Adipose tissue (tissue), 3 donors: Measurements from ENCODE around the gene TRIM52. TPM values are rescaled to one million over a fixed set of nuclear protein-coding genes. Genes with fewer than 3 reads are reported as not detected.
"Not testable (repeated sequence)": the region's sequence is repeated elsewhere in the genome, so short reads cannot be mapped to it uniquely, and the experiment has no call there.

Experiments
- H3K27ac ChIP-seq: one replicate; pipeline ENCODE4 v1.5.1; 2013; ENCODE audit warnings: low read depth, low read length
- WGBS, 3 donors: extraction: QIAGEN DNeasy Blood & Tissue Kit; methylation state at CpG; one replicate each; pipeline ENCODE4 v1.1.7; 2013; 5-methylcytosine and 5-hydroxymethylcytosine counted together
- polyA plus RNA-seq, 3 donors: library from polyadenylated mRNA; stranded (reverse); fragments of 200-250 nt; gene quantifications; one replicate each; pipeline ENCODE4 v1.2.3, GENCODE V29; 2013
- donor health status: healthy with polysubstance abuse.
- donor health status: Bipolar disorder and iron deficiency.
- donor health status: healthy.

TRIM52 gene
- polyA plus RNA-seq, 3 donors, result 6.7 to 8.3 (median 7.3) TPM

- H3K27ac ChIP-seq, result no peak overlapping the region
- 49 to 69% (median 61%) methylated on average over 27 of the region's 27 CpGs for WGBS, 3 donors
These were observed 39.7 kb downstream of the TRIM52 start for GRCh38 chr5:181221105-181221791.

- no peak overlapping the region for H3K27ac ChIP-seq
- WGBS, 3 donors, result 88 to 95% (median 91%) methylated on average over 10 of the region's 10 CpGs
These were observed 40.8 kb downstream of the TRIM52 start for GRCh38 chr5:181220178-181220515.

- H3K27ac ChIP-seq, result no peak overlapping the region
- WGBS, 3 donors, result 64 to 80% (median 74%) methylated on average over 49 of the region's 49 CpGs
These were observed 41.4 kb downstream of the TRIM52 start for GRCh38 chr5:181219262-181220177.

GRCh38 chr5:181218795-181219124 is 42.2 kb downstream of the TRIM52 start:
- no peak overlapping the region for H3K27ac ChIP-seq
- WGBS, 3 donors, result 27 to 34% (median 29%) methylated on average over 10 of the region's 10 CpGs

GRCh38 chr5:181217803-181218062 is 43.2 kb downstream of the TRIM52 start:
- 2 to 4% (median 3%) methylated on average over 13 of the region's 13 CpGs for WGBS, 3 donors

GRCh38 chr5:181217111-181217802 is 43.7 kb downstream of the TRIM52 start:
- 0 to 1% (median 1%) methylated on average over 45 to 46 of the region's 46 CpGs for WGBS, 3 donors
- no peak overlapping the region for H3K27ac ChIP-seq

More at GRCh38 chr5:181217803-181218062, 43.2 kb downstream of the TRIM52 start:
- H3K27ac ChIP-seq, result no peak overlapping the region

GRCh38 chr5:181215997-181216989 is 44.6 kb downstream of the TRIM52 start:
- H3K27ac ChIP-seq, result no peak overlapping the region
- 16 to 35% (median 34%) methylated on average over 44 of the region's 44 CpGs for WGBS, 3 donors

GRCh38 chr5:181214249-181214648 is 46.7 kb downstream of the TRIM52 start:
- WGBS, 3 donors, result 79 to 93% (median 92%) methylated on average over 7 to 10 of the region's 10 CpGs
- not testable (repeated sequence) for H3K27ac ChIP-seq

GRCh38 chr5:181212934-181213333 is 48.0 kb downstream of the TRIM52 start:
- no peak overlapping the region for H3K27ac ChIP-seq
- WGBS, 3 donors, result 36 to 79% (median 53%) methylated on average over 2 of the region's 2 CpGs

GRCh38 chr5:181212080-181212479 is 48.9 kb downstream of the TRIM52 start:
- WGBS, 3 donors, result 93 to 96% (median 95%) methylated on average over 6 of the region's 6 CpGs
- H3K27ac ChIP-seq, result no peak overlapping the region

- 58 to 59% (median 59%) methylated on average over 7 of the region's 7 CpGs for WGBS, 3 donors
- H3K27ac ChIP-seq, result no peak overlapping the region
These were observed 49.7 kb downstream of the TRIM52 start for GRCh38 chr5:181211208-181211607.

GRCh38 chr5:181210698-181211097 is 50.2 kb downstream of the TRIM52 start:
- H3K27ac ChIP-seq, result not testable (repeated sequence)
- 79 to 86% (median 80%) methylated on average over 17 of the region's 17 CpGs for WGBS, 3 donors

GRCh38 chr5:181210148-181210547 is 50.8 kb downstream of the TRIM52 start:
- WGBS, 3 donors, result 73 to 84% (median 77%) methylated on average over 8 to 11 of the region's 11 CpGs
- not testable (repeated sequence) for H3K27ac ChIP-seq

GRCh38 chr5:181209006-181209405 is 51.9 kb downstream of the TRIM52 start:
- H3K27ac ChIP-seq, result not testable (repeated sequence)
- 79 to 89% (median 84%) methylated on average over 23 to 24 of the region's 24 CpGs for WGBS, 3 donors

- H3K27ac ChIP-seq, result no peak overlapping the region
- WGBS, 3 donors, result 35 to 46% (median 42%) methylated on average over 3 of the region's 3 CpGs
These were observed 53.0 kb downstream of the TRIM52 start for GRCh38 chr5:181207960-181208253.

GRCh38 chr5:181207214-181207959 is 53.6 kb downstream of the TRIM52 start:
- 0 to 1% (median 1%) methylated on average over 36 of the region's 36 CpGs for WGBS, 3 donors
- no peak overlapping the region for H3K27ac ChIP-seq

GRCh38 chr5:181205761-181206649 is 54.9 kb downstream of the TRIM52 start:
- no peak overlapping the region for H3K27ac ChIP-seq
- WGBS, 3 donors, result 15 to 28% (median 18%) methylated on average over 37 of the region's 37 CpGs
